HCT116 (cell line): ENCODE results near the gene MRPL21. TPM values are rescaled to one million over a fixed set of nuclear protein-coding genes. Genes with fewer than 3 reads are reported as not detected.

Source experiments
- ATAC-seq: fragments of 200-7000 bp; cut with Tn5 transposase; 2 replicates; pipeline ENCODE4 v1.9.1; 2020; ENCODE audit warnings: mild to moderate bottlenecking, moderate library complexity
- BruUV-seq: library from RNA; stranded (reverse); fragments of 400-500 nt; replicated peaks from 2 replicates; lab custom pipeline; 2021; lab: Mats Ljungman, UMichigan
- CTCF ChIA-PET: fragments of 300-600 bp; sonication (Branson Sonifier 250); formaldehyde crosslinking; loops from one replicate; lab custom pipeline; 2021; ENCODE audit warnings: antibody characterized with exemption; lab: Charles Lee
- POLR2A ChIA-PET: fragments of 300-600, 350-600 bp; sonication (Branson Sonifier 250); formaldehyde crosslinking; loops from one replicate; lab custom pipeline; 2021; ENCODE audit warnings: antibody characterized with exemption; lab: Charles Lee
- RAD21 ChIA-PET, 2 experiments: fragments of 300-600 bp; sonication (Branson Sonifier 250); formaldehyde crosslinking; loops; one replicate each; lab custom pipeline; 2023; ENCODE audit warnings: low total read pairs in 2 of 2; ENCODE audit not compliant: uncharacterized antibody in 2 of 2, unreplicated experiment in 2 of 2, low non-redundant PET in 1 of 2; lab: Charles Lee
- DNase-seq: peaks from one replicate; pipeline ENCODE4 v3.0.0-alpha.2; 2010; ENCODE audit warnings: low read depth, low spot score
- H2AFZ ChIP-seq: fragments of 200-600 bp; shearing (Covaris generic), sonication (generic); 2 replicates; pipeline ENCODE4 v1.6.1; 2017; ENCODE audit warnings: low read depth, mixed run types, mixed read lengths, antibody characterized with exemption, low read length; ENCODE audit not compliant: poor library complexity, severe bottlenecking
- H3K27ac ChIP-seq: 2 replicates; pipeline ENCODE4 v1.5.1; 2012; ENCODE audit warnings: low read depth, low read length
- H3K27me3 ChIP-seq: fragments of 200-600 bp; sonication (generic); 2 replicates; pipeline ENCODE4 v1.6.1; 2016; ENCODE audit warnings: mixed run types, low read length, mixed read lengths; ENCODE audit not compliant: insufficient read depth
- H3K36me3 ChIP-seq, 2 experiments: fragments of 200-500 bp in 1 of 2; fragments of 200-600 bp in 1 of 2; sonication (Bioruptor generic) in 1 of 2; sonication (generic) in 1 of 2; 2 replicates each; pipeline versions ENCODE4 v1.5.1 to v1.6.1; 2014 to 2016; ENCODE audit warnings: low read length in 2 of 2, inconsistent platforms in 1 of 2, mixed read lengths in 1 of 2, mixed run types in 1 of 2; ENCODE audit not compliant: insufficient read depth in 2 of 2, control insufficient read depth in 1 of 2
- H3K4me1 ChIP-seq, 2 experiments: fragments of 200-600 bp in 1 of 2; sonication (generic) in 1 of 2; 2 replicates each; pipeline versions ENCODE4 v1.5.1 to v1.6.1; 2012 to 2017; ENCODE audit warnings: low read length in 2 of 2, inconsistent platforms in 1 of 2, mild to moderate bottlenecking in 1 of 2, mixed read lengths in 1 of 2, mixed run types in 1 of 2, moderate library complexity in 1 of 2; ENCODE audit not compliant: insufficient read depth in 2 of 2, control insufficient read depth in 1 of 2
- H3K4me2 ChIP-seq: fragments of 200-600 bp; sonication (generic); 2 replicates; pipeline ENCODE4 v1.6.1; 2017; ENCODE audit warnings: mixed run types, low read length, mixed read lengths
- H3K4me3 ChIP-seq, 2 experiments: fragments of 200-600 bp in 1 of 2; sonication (generic) in 1 of 2; replicated peaks in 1 of 2; 2 replicates each; pipeline ENCODE4 v1.5.1; 2011 to 2016; ENCODE audit warnings: low read length in 2 of 2, control low read depth in 1 of 2, low read depth in 1 of 2, mild to moderate bottlenecking in 1 of 2, mixed read lengths in 1 of 2, mixed run types in 1 of 2
- H3K79me2 ChIP-seq: fragments of 200-600 bp; sonication (generic); 2 replicates; pipeline ENCODE4 v1.6.1; 2017; ENCODE audit warnings: mild to moderate bottlenecking, mixed run types, low read length, moderate library complexity, mixed read lengths; ENCODE audit not compliant: insufficient read depth
- H3K9ac ChIP-seq: fragments of 200-600 bp; sonication (generic); 2 replicates; pipeline ENCODE4 v1.6.1; 2016; ENCODE audit warnings: low read length, mixed read lengths
- H3K9me2 ChIP-seq: fragments of 200-600 bp; sonication (generic), shearing (Covaris generic); 2 replicates; pipeline ENCODE4 v1.6.1; 2017; ENCODE audit warnings: mixed run types, mild to moderate bottlenecking, moderate library complexity; ENCODE audit not compliant: insufficient read depth
- H3K9me3 ChIP-seq, 2 experiments: fragments of 200-500 bp in 1 of 2; fragments of 200-600 bp in 1 of 2; sonication (Bioruptor generic) in 1 of 2; sonication (generic) in 1 of 2; 2 replicates each; pipeline ENCODE4 v1.6.1; 2014 to 2017; ENCODE audit warnings: low read length in 2 of 2, mixed read lengths in 2 of 2, inconsistent platforms in 1 of 2, low read depth in 1 of 2, mild to moderate bottlenecking in 1 of 2, mixed run types in 1 of 2, moderate library complexity in 1 of 2; ENCODE audit not compliant: control insufficient read depth in 1 of 2, insufficient read depth in 1 of 2
- H4K20me1 ChIP-seq: fragments of 200-600 bp; sonication (generic), shearing (Covaris generic); 2 replicates; pipeline ENCODE4 v1.6.1; 2017; ENCODE audit warnings: mixed run types, mild to moderate bottlenecking, moderate library complexity; ENCODE audit not compliant: insufficient read depth
- MAX ChIP-seq: IDR thresholded peaks from 2 replicates; pipeline ENCODE4 v1.6.1; 2012
- POLR2AphosphoS5 ChIP-seq: IDR thresholded peaks from 2 replicates; pipeline ENCODE4 v1.6.1; 2011; ENCODE audit warnings: mild to moderate bottlenecking, low read depth, low read length, moderate library complexity
- RAD21 ChIP-seq: IDR thresholded peaks from 2 replicates; pipeline ENCODE4 v1.6.1; 2012; ENCODE audit warnings: low read depth, mild to moderate bottlenecking
- REST ChIP-seq: IDR thresholded peaks from 2 replicates; pipeline ENCODE4 v1.6.1; 2012; ENCODE audit warnings: low read depth
- ZBTB33 ChIP-seq: IDR thresholded peaks from 2 replicates; pipeline ENCODE4 v1.6.1; 2011; ENCODE audit warnings: mild to moderate bottlenecking, low read length, moderate library complexity; ENCODE audit not compliant: insufficient replicate concordance; ENCODE audit errors: extremely low read depth
- ZFX ChIP-seq: fragments of 450-650 bp; IDR thresholded peaks from 2 replicates; pipeline ENCODE4 v1.6.1; 2017
- intact Hi-C: fragments of 100-400 bp; cut with micrococcal nuclease; formaldehyde crosslinking; loops from 2 replicates; pipeline ENCODE4 v1.10.0; 2022
- total RNA-seq: library from RNA; stranded (reverse); gene quantifications from one replicate; pipeline ENCODE4 v1.2.1, GENCODE V29; 2021; ENCODE audit not compliant: unreplicated experiment

MRPL21 gene
- total RNA-seq, 1 experiment from 2014 or later, result 90.2 TPM

GRCh38 chr11:68841718-68842426 lies 61.8 kb downstream of the MRPL21 start, which contains the start of gene CPT1A:
Gene CPT1A (minus strand): TSS chr11:68841916. CDS start chr11:68815474, 26,442 bp downstream.
- ChIA-PET POLR2A (no interaction called here), CTCF (no interaction called here), RAD21 (no interaction called here)
- peak within 1 kb of the TSS; percentile 88 for H3K4me2 ChIP-seq
- no peaks in the 10 kb centered on the region for H3K9me3 ChIP-seq
- H2AFZ ChIP-seq, result no peak within 1 kb of the TSS
- H3K27me3 ChIP-seq, result no peaks in the 10 kb centered on the region
- H3K36me3 ChIP-seq, result no peaks in the 10 kb centered on the region
- peak within 1 kb of the TSS; percentile 74 to 84 for H3K4me3 ChIP-seq
- ATAC-seq (peak; percentile 69), DNase-seq (no peak)
- TF ChIP-seq RAD21, result no peak
- TF ChIP-seq POLR2AphosphoS5, result no peak
- TF ChIP-seq ZBTB33, result no peak
- TF ChIP-seq ZFX, result 0 out of 2 replicates have a peak, but pooled peaks have one; percentile 14
- TF ChIP-seq REST, result no peak
- TF ChIP-seq MAX, result peak; percentile 39; the same call in 1 of the 2 replicates
- H3K9me2 ChIP-seq, result no peaks in the 10 kb centered on the region
- peaks cover 34% of the 10 kb centered on the region for H3K79me2 ChIP-seq
- H3K9ac ChIP-seq, result peak within 1 kb of the TSS; percentile 71
- intact Hi-C loops, result no loop called here
- H3K27ac ChIP-seq, result peak within 1 kb of the TSS; percentile 67
- peaks cover 32 to 55% of the 10 kb centered on the region in 2 experiments for H3K4me1 ChIP-seq
- H4K20me1 ChIP-seq, result no peaks in the 10 kb centered on the region
- BruUV-seq, result no TSS peak

Other genes starting within 250 kb of the MRPL21 start
- gene GAL, start 219.3 kb downstream of the MRPL21 start, total RNA-seq, result 83.1 TPM
- 24.8 TPM for gene TESMIN, start 152.3 kb downstream of the MRPL21 start, total RNA-seq
- gene CPT1A, start 61.9 kb downstream of the MRPL21 start, total RNA-seq, result 54.4 TPM
- gene IGHMBP2, start 59 bp upstream of the MRPL21 start, total RNA-seq, result 19.3 TPM
- not detected for gene MRGPRD, start 77.2 kb upstream of the MRPL21 start, total RNA-seq
- gene MRGPRF, start 109.4 kb upstream of the MRPL21 start, total RNA-seq, result 0.76 TPM
- 15.2 TPM for gene TPCN2, start 145.1 kb upstream of the MRPL21 start, total RNA-seq